Fibroblast of skin of right quadriceps (primary cell): ENCODE results near the gene LYPD5.
"Not testable (repeated sequence)": the region's sequence is repeated elsewhere in the genome, so short reads cannot be mapped to it uniquely, and the experiment has no call there.

Source experiments
- DNase-seq: peaks from one replicate; pipeline ENCODE4 v3.0.0-alpha.2; 2013

Gene LYPD5

DNA sequence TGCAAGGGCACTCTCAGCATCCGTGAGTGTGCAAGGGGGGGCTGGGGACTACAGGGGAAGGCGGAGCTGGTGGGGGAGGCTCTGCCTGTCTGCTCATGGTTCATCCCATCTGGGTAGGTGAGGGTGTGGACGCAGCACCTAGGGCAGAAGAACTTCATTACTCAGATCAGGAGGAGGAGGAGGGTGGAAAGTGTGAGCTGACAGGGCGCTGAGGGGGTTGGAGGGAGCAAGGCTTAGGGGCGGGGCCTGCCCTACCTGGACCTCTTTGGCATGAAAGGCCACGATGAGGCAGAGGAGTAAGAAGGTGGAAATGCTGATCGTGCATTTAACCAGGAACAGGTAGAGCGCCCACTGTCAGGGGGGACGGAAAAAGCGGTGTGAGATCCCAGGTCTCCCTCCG lies 26.0 kb downstream of the LYPD5 start:
- DNase-seq = no peak

DNA sequence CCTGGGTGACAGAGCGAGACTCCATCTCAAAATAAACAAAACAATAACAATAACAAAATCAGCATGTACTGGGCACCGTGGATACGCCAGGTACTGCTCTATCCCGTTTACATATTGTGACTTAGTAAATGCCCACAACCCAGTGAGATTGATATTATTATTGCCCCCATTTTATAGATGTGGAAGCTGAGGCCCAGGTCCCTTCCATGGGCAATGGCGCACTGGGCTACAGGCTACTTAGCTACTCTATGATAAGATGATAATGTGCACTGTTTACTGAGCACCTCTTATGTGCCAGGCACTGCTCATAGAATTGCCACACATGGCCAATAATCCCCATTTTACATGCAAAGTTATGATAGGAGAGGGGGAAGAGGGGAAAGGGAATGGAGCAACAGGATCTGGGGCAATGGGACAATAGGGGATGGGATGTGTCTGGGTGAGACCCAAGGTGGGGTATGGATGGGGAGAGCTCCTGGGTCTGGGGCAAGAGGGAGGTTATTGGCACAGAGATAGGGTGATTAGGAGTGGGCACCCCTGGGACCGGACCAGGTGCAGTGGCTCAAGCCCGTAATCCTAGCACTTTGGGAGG lies 26.9 kb downstream of the LYPD5 start:
- no peak for DNase-seq

DNA sequence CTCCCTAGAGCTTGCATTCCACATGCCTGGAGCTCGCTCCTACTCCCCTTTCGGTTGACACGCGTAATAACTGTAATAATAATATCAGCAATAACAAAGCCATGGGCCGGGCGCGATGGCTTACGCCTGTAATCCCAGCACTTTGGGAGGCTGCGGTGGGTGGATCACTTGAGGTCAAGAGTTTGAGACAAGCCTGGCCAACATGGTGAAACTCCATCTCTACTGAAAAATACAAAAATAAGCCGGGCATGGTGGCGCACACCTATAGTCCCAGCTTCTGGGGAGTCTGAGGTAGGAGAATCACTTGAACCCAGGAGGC lies 27.3 kb downstream of the LYPD5 start:
- not testable (repeated sequence) for DNase-seq

DNA sequence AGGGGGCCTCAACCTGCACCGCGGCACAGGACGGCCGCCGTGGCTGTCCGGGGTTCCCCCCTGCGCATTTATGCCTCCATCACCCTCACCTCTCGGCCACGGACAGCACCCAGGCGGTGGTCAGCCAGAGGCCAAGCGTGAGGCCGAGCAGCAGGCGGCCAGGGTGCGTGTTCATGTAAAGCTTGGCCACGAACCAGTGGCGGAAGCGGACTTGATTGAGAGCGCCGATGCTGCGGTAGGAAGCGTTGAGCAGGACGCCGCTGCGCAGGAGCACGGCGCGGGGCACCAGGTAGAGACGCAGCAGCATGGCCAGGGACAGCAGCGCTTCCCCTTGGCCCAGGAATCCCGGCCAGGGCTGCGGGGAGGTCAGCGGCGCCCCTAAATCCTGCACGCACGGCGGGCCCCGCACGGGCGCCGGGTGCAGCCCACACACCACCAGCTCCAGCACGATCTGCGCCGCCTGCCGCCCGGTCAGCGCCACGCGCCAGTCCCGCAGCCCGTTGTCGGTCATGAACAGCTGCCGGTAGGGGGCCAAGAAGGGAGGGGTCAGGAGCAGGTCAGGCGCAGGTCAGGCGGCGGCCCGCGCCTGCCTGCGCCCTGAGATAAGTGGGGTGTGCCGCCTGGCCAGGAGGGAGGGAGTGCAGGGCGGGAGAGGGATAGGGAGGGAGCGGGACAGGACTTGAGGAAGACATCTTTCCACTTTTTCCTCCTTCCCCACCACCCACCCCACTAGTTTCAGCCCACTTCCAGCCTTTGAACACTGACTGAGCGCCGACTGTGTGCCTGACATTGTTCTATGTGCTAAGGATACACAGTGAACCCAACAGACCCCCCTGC lies 27.9 kb downstream of the LYPD5 start:
- peak; percentile 69 for DNase-seq

DNA sequence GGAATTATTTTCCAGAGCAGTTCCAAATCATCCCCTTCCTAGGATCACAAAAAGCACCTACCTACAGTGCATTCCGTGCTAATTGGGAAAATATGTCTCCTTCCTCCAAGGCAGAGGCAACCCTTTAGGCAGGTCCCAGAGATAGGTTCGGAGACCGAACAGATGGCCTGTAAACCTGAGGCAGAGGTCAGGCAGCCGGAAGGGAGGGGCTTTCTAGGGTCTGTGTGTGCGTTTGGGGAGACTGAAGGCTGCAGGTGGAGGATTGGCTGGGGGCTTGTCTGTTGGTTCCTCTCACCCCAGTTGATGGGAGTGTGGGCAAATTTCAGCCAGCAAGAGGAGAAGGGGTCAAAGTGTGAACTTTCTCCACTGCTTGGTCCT lies 28.5 kb downstream of the LYPD5 start:
- no peak for DNase-seq

GRCh38 chr19:43769256-43769655 lies 33.0 kb downstream of the LYPD5 start:
- no peak for DNase-seq

DNA sequence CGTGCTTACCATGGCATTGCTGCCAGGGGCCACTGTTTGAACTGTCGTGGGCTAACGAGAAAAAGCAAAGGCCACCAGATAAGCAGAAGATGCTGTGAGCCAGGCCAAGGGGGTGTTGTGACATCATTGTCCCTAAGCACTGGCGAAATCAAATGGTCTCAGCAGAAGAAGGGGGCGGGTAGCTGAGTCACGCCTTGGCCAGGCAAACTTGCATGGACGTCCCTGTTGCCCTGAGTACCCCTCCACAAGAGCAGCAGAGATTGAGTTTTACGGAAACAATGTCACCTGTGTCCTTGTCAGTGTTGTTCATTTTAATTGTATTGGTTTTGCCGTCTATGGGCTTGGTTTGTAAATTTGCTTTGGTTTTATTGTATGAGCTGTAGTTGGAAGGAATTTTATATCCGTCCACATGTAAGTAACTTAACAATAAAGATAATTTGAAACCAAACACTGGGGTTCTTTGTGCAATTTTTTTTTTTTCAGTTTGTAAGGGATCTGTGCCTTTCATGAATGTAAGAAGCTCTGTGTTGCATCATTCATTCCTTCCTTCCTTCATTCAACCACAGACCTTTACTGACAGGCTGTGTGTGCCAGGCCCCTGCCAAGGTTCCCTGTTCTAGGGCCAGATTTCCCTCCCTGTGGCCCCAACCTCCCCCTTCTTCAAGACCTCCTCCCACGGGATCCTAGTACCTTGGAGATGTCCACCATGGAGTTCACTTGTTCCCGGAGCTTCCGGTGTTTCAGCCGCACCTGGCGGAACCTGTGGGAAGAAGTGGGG lies 33.8 kb downstream of the LYPD5 start:
- no peak for DNase-seq

DNA sequence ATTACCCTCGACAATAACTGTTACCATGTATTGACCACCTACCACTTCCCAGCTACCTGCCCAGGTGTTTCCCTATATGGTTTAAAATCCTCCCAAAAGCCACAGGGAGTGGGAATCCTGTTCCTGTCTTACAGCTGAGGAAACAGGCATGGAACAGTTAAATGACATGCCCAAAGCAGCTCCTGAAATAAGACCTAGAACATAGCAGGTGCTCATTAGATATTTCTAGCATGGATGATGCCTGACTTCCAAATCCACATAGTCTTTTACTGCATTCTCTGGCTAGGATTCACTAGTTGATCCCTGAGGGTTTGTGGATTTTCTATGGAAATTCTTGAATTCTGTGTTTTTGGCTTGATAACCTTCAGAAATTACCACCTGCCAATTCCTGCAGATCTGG lies 34.4 kb downstream of the LYPD5 start:
- no peak for DNase-seq

GRCh38 chr19:43767316-43767715 lies 34.9 kb downstream of the LYPD5 start:
- no peak for DNase-seq

DNA sequence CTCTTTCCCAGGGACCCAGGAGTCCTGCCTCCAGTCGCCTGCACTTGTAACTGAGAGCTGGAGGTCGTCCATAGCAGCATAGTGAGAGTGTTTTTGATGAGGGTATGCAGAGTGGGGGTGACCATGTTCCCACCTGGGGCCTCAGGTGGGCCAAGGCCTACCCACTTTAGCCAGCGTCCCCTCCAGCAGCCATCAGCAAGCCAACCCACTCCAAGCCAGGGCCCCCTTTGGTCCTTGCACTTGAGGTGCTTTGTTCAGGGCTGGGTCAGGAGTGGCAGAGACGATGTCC lies 35.5 kb downstream of the LYPD5 start:
- DNase-seq = no peak

GRCh38 chr19:43765109-43765876 lies 37.0 kb downstream of the LYPD5 start:
- peak; percentile 98 for DNase-seq

DNA sequence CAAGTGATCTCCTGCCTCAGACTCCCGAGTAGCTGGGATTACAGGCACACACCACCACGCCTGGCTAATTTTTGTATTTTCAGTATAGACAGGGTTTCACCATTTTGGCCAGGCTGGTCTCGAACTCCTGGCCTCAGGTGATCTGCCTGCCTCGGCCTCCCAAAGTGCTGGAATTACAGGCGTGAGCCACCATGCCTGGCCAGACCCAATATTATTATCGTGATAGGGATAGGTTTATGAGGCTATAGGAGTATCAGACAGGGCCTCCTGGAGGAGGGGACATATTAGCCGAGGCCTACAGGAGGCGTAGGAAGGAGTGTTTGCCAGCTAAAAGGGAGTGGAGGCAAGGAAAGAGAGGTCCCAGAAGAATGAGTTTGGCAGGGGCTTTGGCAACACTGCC lies 37.6 kb downstream of the LYPD5 start:
- not testable (repeated sequence) for DNase-seq

DNA sequence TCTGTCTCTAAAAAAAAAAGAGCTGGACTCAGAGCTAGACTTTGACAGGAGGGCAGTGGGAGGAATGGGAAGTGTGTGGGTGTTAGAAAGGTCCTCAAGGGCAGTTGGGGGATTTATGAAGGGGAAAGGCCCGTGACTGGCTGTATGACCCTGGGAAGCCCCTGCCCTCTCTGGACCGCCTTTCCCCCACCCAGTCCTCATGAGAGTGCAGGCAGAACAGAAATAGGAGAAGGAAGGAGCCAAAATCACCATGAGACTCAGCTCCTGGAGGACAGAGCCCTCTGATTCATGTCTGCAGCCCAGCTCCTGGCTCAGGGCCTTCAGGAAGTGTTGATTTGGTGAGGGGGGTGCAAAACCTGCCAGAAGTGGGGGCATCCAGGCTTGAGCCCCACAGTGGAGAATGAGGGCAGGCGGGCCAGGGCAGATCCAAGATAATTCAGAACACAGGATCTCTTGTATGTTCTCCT lies 38.7 kb downstream of the LYPD5 start:
- DNase-seq = peak; percentile 28

DNA sequence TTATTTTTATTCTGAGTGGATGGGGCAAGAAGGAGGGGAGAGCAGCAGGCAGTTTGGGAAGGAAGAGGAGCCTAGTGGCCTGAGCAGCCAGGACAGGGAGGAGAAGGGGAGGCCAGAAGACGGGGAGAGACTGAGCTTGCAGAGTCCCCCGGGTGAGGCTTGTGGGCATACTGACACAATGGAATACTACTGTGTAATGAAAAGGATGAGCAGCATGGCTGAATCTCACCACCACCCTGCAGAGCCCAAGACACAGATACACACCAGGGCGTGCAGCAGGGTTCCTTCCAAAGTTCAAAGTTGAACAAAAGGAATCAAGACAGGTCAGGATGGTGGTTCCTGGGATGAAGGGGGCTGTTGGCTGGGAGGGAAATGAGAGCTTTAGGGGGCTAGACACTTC lies 39.4 kb downstream of the LYPD5 start:
- no peak for DNase-seq

DNA sequence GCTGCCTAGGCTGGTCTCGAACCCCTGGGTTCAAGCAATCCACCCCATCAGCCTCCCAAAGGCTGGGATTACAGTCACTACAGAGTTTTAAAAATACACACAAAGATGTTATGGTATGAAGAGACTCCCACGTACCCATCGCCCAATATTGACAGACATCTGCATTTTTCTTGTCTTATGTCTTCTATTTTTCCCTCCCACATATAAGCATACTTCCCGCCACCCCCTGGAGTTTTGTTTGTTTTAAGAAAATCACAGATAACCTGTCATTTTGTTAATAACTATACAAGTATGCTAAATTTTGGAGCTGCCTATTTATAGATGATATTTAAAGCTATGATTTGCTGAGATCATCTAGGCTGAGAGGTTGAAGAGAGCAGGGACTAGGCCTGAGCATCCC lies 41.3 kb downstream of the LYPD5 start:
- no peak for DNase-seq

DNA sequence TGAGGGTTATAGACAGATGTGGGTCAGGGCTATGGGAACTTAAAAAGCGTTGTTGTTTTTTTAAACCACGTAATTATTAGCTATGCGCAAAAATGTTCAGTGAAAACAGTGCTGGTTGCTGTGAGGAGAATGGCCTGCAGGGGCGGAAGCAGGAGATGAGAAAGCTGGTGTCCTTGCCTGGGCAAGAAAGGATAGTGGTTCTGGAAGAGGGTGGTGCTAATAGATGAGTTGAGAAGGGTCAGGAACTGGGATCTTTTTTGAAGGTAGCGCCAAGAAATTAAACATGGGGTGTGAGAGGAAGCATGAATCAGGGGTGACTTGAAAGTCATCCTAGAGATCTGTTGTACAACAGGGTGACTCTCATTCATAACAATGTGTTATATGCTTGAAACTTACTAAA lies 42.7 kb downstream of the LYPD5 start:
- peak; percentile 62 for DNase-seq

GRCh38 chr19:43755256-43755801 lies 46.9 kb downstream of the LYPD5 start:
- DNase-seq = peak; percentile 80

DNA sequence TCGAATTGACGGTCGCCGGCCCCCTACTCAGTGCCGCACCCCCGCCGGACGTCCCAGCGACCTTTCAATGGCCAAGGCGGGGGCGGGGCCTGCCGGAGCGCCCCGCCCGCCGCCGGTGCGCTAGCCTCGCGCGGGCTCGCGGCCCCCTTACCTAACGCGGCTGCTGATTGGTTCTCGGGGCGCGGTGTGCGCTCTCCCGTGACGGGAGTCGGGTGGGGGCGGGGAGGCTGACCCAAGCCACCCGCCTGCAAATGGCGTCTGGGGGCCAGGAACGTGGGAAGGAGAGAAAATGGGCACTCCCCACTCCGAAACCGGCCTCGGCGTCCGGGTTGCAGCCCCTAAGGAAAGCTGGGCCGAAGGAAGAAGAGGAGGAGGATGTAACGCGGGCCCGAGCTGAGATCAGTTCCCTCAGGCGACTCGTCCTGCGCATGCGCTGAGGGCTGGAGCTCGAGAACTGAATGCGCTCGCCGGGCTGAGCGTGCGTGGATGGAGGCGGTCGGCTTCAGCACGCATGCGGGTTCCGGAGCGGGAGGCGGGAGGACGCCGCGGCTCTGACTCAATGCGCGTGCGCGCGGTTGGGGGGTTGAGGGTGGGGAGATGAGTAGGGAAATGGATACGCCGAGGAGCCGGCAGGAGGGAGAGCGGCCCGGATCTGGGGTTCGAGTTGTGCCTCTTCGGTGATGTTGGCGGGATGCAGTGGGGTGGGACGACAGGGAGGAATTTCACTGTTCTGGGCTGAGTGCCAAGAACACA lies 47.6 kb downstream of the LYPD5 start, which contains the start of gene SMG9:
SMG9 (minus strand) TSS at position 460 of the 753 bp plus-strand sequence. CDS start 4,221 bp downstream, outside the sequence.
- DNase-seq = peak; percentile 98

GRCh38 chr19:43754253-43754502 lies 48.1 kb downstream of the LYPD5 start:
- no peak for DNase-seq

DNA sequence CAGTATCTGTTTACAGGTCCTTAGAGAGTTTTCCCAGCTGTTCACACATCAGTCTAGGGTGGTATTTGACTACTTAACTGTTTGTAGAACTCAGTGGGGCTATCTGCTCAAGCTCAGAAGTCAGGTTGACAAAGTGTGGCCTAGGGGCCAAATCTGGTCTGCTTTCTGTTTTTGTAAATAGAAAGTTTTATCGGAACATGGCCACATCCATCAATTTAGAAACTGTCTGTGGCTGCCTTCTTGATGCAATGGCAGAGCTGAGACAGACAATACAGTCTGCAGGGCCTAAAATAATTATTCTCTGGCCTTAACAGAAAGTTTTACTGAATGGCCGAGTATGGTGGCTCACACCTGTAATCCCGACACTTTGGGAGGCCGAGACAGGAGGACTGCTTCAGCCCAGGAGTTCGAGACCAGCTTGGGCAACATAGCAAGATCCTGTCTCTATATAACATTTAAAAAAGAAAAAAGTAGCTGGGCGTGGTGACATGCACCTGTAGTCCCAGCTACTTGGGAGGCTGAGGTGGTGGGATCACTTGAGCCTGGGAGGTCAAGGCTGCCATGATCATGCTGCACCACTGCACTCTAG lies 49.9 kb downstream of the LYPD5 start:
- no peak for DNase-seq

- no peak for DNase-seq
These were observed 50.6 kb downstream of the LYPD5 start for GRCh38 chr19:43751466-43752220.
